ENCODE data around the gene PAPSS2. TPM values are rescaled to one million over a fixed set of nuclear protein-coding genes. Genes with fewer than 3 reads are reported as not detected.

Gene PAPSS2
- total and polyA plus RNA-seq, 2 experiments from 2014 or later = 13.2 to 19.6 TPM

DNA sequence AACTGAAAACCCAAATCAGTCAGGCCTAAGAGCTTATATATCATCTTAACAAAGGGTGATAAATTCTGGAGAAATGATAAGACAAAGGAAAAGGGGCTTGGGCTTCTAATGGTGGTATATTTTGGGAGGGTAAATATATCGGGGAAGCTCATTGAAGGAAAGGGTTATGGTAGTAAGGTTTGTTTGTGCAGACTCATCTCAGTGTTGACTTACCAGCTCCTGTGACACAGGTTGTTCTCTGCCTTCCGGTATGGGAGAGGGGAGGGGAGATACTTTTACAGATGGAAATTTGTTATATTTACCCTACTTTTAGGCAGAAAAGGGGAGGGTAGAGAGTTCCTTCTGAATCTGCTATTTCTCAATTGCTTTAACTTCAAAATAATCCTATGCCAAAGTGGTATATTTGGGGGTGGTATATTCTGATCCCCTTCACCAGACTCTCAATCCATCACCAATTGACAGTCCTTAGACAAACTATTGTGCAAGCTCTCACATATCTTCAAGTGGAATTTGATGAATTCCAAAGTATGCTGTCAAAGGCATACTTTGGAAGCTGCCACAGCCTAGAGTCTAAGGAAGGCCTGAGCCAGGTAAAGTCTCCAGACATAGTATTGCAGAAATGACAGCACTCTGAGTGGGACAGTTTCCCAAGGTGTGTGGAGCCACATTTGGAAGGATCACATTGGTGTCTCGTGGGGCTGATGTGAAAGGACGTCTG, 13.3 kb upstream of the PAPSS2 start (continued):
- TF ChIP-seq, protein P1, sequence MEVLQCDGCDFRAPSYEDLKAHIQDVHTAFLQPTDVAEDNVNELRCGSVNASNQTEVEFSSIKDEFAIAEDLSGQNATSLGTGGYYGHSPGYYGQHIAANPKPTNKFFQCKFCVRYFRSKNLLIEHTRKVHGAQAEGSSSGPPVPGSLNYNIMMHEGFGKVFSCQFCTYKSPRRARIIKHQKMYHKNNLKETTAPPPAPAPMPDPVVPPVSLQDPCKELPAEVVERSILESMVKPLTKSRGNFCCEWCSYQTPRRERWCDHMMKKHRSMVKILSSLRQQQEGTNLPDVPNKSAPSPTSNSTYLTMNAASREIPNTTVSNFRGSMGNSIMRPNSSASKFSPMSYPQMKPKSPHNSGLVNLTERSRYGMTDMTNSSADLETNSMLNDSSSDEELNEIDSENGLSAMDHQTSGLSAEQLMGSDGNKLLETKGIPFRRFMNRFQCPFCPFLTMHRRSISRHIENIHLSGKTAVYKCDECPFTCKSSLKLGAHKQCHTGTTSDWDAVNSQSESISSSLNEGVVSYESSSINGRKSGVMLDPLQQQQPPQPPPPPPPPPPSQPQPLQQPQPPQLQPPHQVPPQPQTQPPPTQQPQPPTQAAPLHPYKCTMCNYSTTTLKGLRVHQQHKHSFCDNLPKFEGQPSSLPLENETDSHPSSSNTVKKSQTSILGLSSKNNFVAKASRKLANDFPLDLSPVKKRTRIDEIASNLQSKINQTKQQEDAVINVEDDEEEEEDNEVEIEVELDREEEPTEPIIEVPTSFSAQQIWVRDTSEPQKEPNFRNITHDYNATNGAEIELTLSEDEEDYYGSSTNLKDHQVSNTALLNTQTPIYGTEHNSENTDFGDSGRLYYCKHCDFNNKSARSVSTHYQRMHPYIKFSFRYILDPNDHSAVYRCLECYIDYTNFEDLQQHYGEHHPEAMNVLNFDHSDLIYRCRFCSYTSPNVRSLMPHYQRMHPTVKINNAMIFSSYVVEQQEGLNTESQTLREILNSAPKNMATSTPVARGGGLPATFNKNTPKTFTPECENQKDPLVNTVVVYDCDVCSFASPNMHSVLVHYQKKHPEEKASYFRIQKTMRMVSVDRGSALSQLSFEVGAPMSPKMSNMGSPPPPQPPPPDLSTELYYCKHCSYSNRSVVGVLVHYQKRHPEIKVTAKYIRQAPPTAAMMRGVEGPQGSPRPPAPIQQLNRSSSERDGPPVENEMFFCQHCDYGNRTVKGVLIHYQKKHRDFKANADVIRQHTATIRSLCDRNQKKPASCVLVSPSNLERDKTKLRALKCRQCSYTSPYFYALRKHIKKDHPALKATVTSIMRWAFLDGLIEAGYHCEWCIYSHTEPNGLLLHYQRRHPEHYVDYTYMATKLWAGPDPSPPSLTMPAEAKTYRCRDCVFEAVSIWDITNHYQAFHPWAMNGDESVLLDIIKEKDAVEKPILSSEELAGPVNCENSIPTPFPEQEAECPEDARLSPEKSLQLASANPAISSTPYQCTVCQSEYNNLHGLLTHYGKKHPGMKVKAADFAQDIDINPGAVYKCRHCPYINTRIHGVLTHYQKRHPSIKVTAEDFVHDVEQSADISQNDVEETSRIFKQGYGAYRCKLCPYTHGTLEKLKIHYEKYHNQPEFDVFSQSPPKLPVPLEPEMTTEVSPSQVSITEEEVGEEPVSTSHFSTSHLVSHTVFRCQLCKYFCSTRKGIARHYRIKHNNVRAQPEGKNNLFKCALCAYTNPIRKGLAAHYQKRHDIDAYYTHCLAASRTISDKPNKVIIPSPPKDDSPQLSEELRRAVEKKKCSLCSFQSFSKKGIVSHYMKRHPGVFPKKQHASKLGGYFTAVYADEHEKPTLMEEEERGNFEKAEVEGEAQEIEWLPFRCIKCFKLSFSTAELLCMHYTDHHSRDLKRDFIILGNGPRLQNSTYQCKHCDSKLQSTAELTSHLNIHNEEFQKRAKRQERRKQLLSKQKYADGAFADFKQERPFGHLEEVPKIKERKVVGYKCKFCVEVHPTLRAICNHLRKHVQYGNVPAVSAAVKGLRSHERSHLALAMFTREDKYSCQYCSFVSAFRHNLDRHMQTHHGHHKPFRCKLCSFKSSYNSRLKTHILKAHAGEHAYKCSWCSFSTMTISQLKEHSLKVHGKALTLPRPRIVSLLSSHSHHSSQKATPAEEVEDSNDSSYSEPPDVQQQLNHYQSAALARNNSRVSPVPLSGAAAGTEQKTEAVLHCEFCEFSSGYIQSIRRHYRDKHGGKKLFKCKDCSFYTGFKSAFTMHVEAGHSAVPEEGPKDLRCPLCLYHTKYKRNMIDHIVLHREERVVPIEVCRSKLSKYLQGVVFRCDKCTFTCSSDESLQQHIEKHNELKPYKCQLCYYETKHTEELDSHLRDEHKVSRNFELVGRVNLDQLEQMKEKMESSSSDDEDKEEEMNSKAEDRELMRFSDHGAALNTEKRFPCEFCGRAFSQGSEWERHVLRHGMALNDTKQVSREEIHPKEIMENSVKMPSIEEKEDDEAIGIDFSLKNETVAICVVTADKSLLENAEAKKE (CRISPR knock-in tag; IDR thresholded peaks at IDR 0.05) = no peak
- TF ChIP-seq CREB1 (CRISPR knock-in tag; IDR thresholded peaks at IDR 0.05; ENCODE audit: low read depth) = no peak
- TF ChIP-seq ZNF331 (CRISPR knock-in tag; IDR thresholded peaks at IDR 0.05; ENCODE audit: low read depth) = no peak
- no peak for TF ChIP-seq EZH2 (IDR thresholded peaks at IDR 0.05; ENCODE audit: low read depth, unreplicated experiment)
- TF ChIP-seq REST (IDR thresholded peaks at IDR 0.05; ENCODE audit: unreplicated experiment) = no peak
- no peak for TF ChIP-seq JUNB (IDR thresholded peaks at IDR 0.05; ENCODE audit: unreplicated experiment)
- no peak for TF ChIP-seq EZH2phosphoT487 (IDR thresholded peaks at IDR 0.05; ENCODE audit: unreplicated experiment)
- TF ChIP-seq POLR2AphosphoS5 (IDR thresholded peaks at IDR 0.05; ENCODE audit: low read depth) = no peak
- TF ChIP-seq STAT1 (IDR thresholded peaks at IDR 0.05; ENCODE audit: unreplicated experiment) = no peak

All from GM23338 (cell line).